Kasumi-1 (cell line): ENCODE results near the gene SPSB2.

Source experiments
- DNase-seq, 2 experiments: peaks; one replicate each; lab custom pipeline; 2025; lab: John Stamatoyannopoulos, UW

Gene SPSB2

GRCh38 chr12:6851921-6852650, 21.0 kb downstream of the SPSB2 start, which contains the start of gene USP5:
Gene USP5, plus strand, starts transcription at chr12:6852150. Its CDS starts 30 bp downstream, at chr12:6852180.
- peak; percentile 92 to 94 for DNase-seq

GRCh38 chr12:6851153-6851920, 21.8 kb downstream of the SPSB2 start, which contains the start of gene CDCA3:
Gene CDCA3, minus strand, starts transcription at chr12:6851286. Its CDS starts 334 bp downstream, at chr12:6850952.
- DNase-seq, result peak; percentile 93 to 95

GRCh38 chr12:6850796-6851152, 22.3 kb downstream of the SPSB2 start:
- DNase-seq, result no peak

- DNase-seq, result no peak
Measured at GRCh38 chr12:6849976-6850560, 23.0 kb downstream of the SPSB2 start.

- no peak for DNase-seq
Measured at GRCh38 chr12:6849427-6849826, 23.7 kb downstream of the SPSB2 start.

GRCh38 chr12:6847676-6848075, 25.4 kb downstream of the SPSB2 start:
- DNase-seq, result no peak

GRCh38 chr12:6846316-6846869, 26.7 kb downstream of the SPSB2 start:
- DNase-seq, result no peak

- no peak for DNase-seq
Measured at GRCh38 chr12:6845395-6845794, 27.7 kb downstream of the SPSB2 start.

GRCh38 chr12:6843118-6843902, 29.8 kb downstream of the SPSB2 start:
- no peak for DNase-seq

- DNase-seq, result no peak
Measured at GRCh38 chr12:6842075-6842474, 31.0 kb downstream of the SPSB2 start.

- DNase-seq, result no peak
Measured at GRCh38 chr12:6840761-6841515, 32.2 kb downstream of the SPSB2 start, which contains the start of gene GNB3. Gene GNB3, plus strand, starts transcription at chr12:6840925. Its CDS starts 363 bp downstream, at chr12:6841288.

- no peak for DNase-seq
Measured at GRCh38 chr12:6840330-6840729, 32.8 kb downstream of the SPSB2 start.

- DNase-seq, result no peak
Measured at GRCh38 chr12:6839482-6840201, 33.5 kb downstream of the SPSB2 start.

- no peak for DNase-seq
Measured at GRCh38 chr12:6838854-6839253, 34.2 kb downstream of the SPSB2 start.

GRCh38 chr12:6837370-6838060, 35.6 kb downstream of the SPSB2 start:
- no peak for DNase-seq

GRCh38 chr12:6836851-6837250, 36.3 kb downstream of the SPSB2 start:
- DNase-seq, result no peak

GRCh38 chr12:6834873-6835272, 38.2 kb downstream of the SPSB2 start:
- DNase-seq, result no peak

GRCh38 chr12:6834254-6834653, 38.8 kb downstream of the SPSB2 start:
- DNase-seq, result no peak

GRCh38 chr12:6833189-6833890, 39.8 kb downstream of the SPSB2 start:
- DNase-seq, result no peak
